K562 (cell line): ENCODE data around the gene DCP1B. TPM values are rescaled to one million over a fixed set of nuclear protein-coding genes. Genes with fewer than 3 reads are reported as not detected.

Source experiments
- ATAC-seq: fragments of 200-7000 bp; cut with Tn5 transposase; 3 replicates; pipeline ENCODE4 v1.9.1; 2020; ENCODE audit warnings: moderate library complexity
- BruUV-seq: library from RNA; stranded (reverse); fragments of 400-500 nt; replicated peaks from 2 replicates; lab custom pipeline; 2021; lab: Mats Ljungman, UMichigan
- CTCF ChIA-PET: fragments of 300-600 bp; formaldehyde crosslinking; extraction: SDS; loops from one replicate; lab custom pipeline; 2021; ENCODE audit warnings: low intra/inter-chr PET ratio; lab: Yijun Ruan, JAX
- POLR2A ChIA-PET: fragments of 300-600, 350-650 bp; sonication (Branson Sonifier 250); formaldehyde crosslinking; extraction: SDS; loops from one replicate; lab custom pipeline; 2021; ENCODE audit warnings: antibody characterized with exemption, inconsistent platforms; lab: Yijun Ruan, JAX
- DNase-seq, 4 experiments: peaks; one replicate each; pipeline versions ENCODE4 v3.0.0 to v3.0.0-alpha.2; 2011 to 2018; ENCODE audit warnings: low spot score in 3 of 4, mixed read lengths in 3 of 4; ENCODE audit errors: extremely low read depth in 1 of 4
- FAIRE-seq: peaks from 2 replicates; lab custom pipeline; 2011; peaks lifted over from hg19 to GRCh38; lab: Jason Lieb, UNC
- H2AFZ ChIP-seq: 2 replicates; pipeline ENCODE4 v1.6.0; 2011; ENCODE audit warnings: low read depth, low read length, control low read depth, inconsistent platforms
- H3K27ac ChIP-seq: fragments of 200-600 bp; 3 replicates; pipeline ENCODE4 v1.8.0; 2011; ENCODE audit warnings: low read depth, mild to moderate bottlenecking, control low read depth, inconsistent platforms, low read length, moderate library complexity, mixed read lengths; ENCODE audit errors: extremely low read depth
- H3K27me3 ChIP-seq, 2 experiments: fragments of 300-600 bp in 1 of 2; 2 replicates in 1 of 2; 3 replicates in 1 of 2; pipeline versions ENCODE4 v1.6.0 to v1.8.0; 2011; ENCODE audit warnings: inconsistent platforms in 2 of 2, low read length in 2 of 2, mild to moderate bottlenecking in 1 of 2, mixed read lengths in 1 of 2, moderate library complexity in 1 of 2; ENCODE audit not compliant: control insufficient read depth in 2 of 2, insufficient read depth in 2 of 2
- H3K36me3 ChIP-seq: fragments of 300-600 bp; 3 replicates; pipeline ENCODE4 v1.8.0; 2011; ENCODE audit warnings: mild to moderate bottlenecking, low read length, inconsistent platforms; ENCODE audit not compliant: control insufficient read depth, insufficient read depth
- H3K4me1 ChIP-seq, 2 experiments: fragments of 200-600 bp in 1 of 2; replicated peaks in 1 of 2; 2 replicates in 1 of 2; 3 replicates in 1 of 2; pipeline versions ENCODE4 v1.5.1 to v1.8.0; 2011; ENCODE audit warnings: inconsistent platforms in 2 of 2, low read length in 2 of 2, mild to moderate bottlenecking in 1 of 2, mixed read lengths in 1 of 2, moderate library complexity in 1 of 2; ENCODE audit not compliant: control insufficient read depth in 2 of 2, insufficient read depth in 2 of 2
- H3K4me2 ChIP-seq: 2 replicates; pipeline ENCODE4 v1.6.1; 2011; ENCODE audit warnings: low read length, control low read depth, inconsistent platforms, mixed read lengths; ENCODE audit not compliant: insufficient read depth
- H3K4me3 ChIP-seq: fragments of 200-600 bp; sonication (generic), shearing (Covaris generic); 2 replicates; pipeline ENCODE4 v1.5.1; 2016; ENCODE audit warnings: control low read depth, inconsistent platforms
- H3K79me2 ChIP-seq: fragments of 200-600 bp; 3 replicates; pipeline ENCODE4 v1.8.0; 2011; ENCODE audit warnings: low read length, inconsistent platforms; ENCODE audit not compliant: control insufficient read depth, insufficient read depth
- H3K9ac ChIP-seq, 2 experiments: 2 replicates each; pipeline versions ENCODE4 v1.6.0 to v1.6.1; 2011; ENCODE audit warnings: low read depth in 2 of 2, low read length in 2 of 2, control low read depth in 1 of 2, inconsistent platforms in 1 of 2, mild to moderate bottlenecking in 1 of 2, mixed read lengths in 1 of 2; ENCODE audit not compliant: insufficient read depth in 1 of 2
- H3K9me1 ChIP-seq: one replicate; pipeline ENCODE4 v1.6.0; 2011; ENCODE audit warnings: inconsistent platforms, mild to moderate bottlenecking, low read length, moderate library complexity; ENCODE audit not compliant: control insufficient read depth, insufficient read depth
- H3K9me3 ChIP-seq: replicated peaks from 2 replicates; pipeline ENCODE4 v1.5.1; 2011; ENCODE audit warnings: low read depth, low read length, inconsistent platforms; ENCODE audit not compliant: control insufficient read depth, insufficient read depth
- H4K20me1 ChIP-seq: replicated peaks from 2 replicates; pipeline ENCODE4 v1.6.1; 2011; ENCODE audit warnings: low read length, inconsistent platforms, mixed read lengths; ENCODE audit not compliant: control insufficient read depth, insufficient read depth
- BRCA1 ChIP-seq, 2 experiments: fragments of 450-650 bp in 1 of 2; sonication (generic) in 1 of 2; formaldehyde crosslinking in 1 of 2; IDR thresholded peaks; 2 replicates each; pipeline versions ENCODE4 v1.5.0 to v1.6.1; 2017 to 2020; ENCODE audit warnings: mild to moderate bottlenecking in 1 of 2, missing genetic modification reagents in 1 of 2
- HES1 ChIP-seq: fragments of 450-650 bp; IDR thresholded peaks from 2 replicates; pipeline ENCODE4 v1.6.1; 2016; ENCODE audit warnings: low read depth, mild to moderate bottlenecking, moderate library complexity
- ILK ChIP-seq: fragments of 450-650 bp; IDR thresholded peaks from 2 replicates; pipeline ENCODE4 v1.6.1; 2016; ENCODE audit warnings: missing genetic modification characterization, low read depth, mild to moderate bottlenecking, missing compliant biosample characterization, moderate library complexity, borderline replicate concordance
- IRF2 ChIP-seq: sonication (generic); formaldehyde crosslinking; IDR thresholded peaks from 2 replicates; pipeline ENCODE4 v1.8.1; 2022; ENCODE audit warnings: mild to moderate bottlenecking, missing genetic modification reagents
- KLF1 ChIP-seq: fragments of 450-650 bp; IDR thresholded peaks from 2 replicates; pipeline ENCODE4 v1.6.1; 2016; ENCODE audit warnings: missing genetic modification characterization, missing compliant biosample characterization
- L3MBTL2 ChIP-seq: fragments of 450-650 bp; IDR thresholded peaks from 2 replicates; pipeline ENCODE4 v1.6.1; 2016; ENCODE audit warnings: mild to moderate bottlenecking, moderate library complexity
- MEF2D ChIP-seq: conservative IDR thresholded peaks from 2 replicates; pipeline ENCODE4 v1.6.1; 2016; ENCODE audit warnings: low read depth, missing genetic modification characterization, missing compliant biosample characterization
- OTX1 ChIP-seq: fragments of 450-650 bp; formaldehyde crosslinking; IDR thresholded peaks from 2 replicates; pipeline ENCODE4 v1.4.0; 2022; ENCODE audit warnings: mild to moderate bottlenecking
- RCOR1 ChIP-seq, 2 experiments: IDR thresholded peaks; 2 replicates each; pipeline ENCODE4 v1.6.1; 2012; ENCODE audit warnings: low read depth in 2 of 2, low read length in 2 of 2, borderline replicate concordance in 1 of 2, improper control_type of control experiment in 1 of 2
- SRSF1 ChIP-seq: fragments of 200-400 bp; formaldehyde crosslinking; IDR thresholded peaks from 2 replicates; pipeline ENCODE4 v1.6.1; 2017; ENCODE audit warnings: mild to moderate bottlenecking, low read depth, low read length, moderate library complexity
- TARDBP ChIP-seq: fragments of 450-650 bp; IDR thresholded peaks from 2 replicates; pipeline ENCODE4 v1.6.1; 2016
- ZNF263 ChIP-seq: sonication (generic); formaldehyde crosslinking; IDR thresholded peaks from 2 replicates; pipeline ENCODE4 v1.8.0; 2022; ENCODE audit warnings: mild to moderate bottlenecking, missing genetic modification reagents, borderline replicate concordance
- ZNF511 ChIP-seq: sonication (generic); formaldehyde crosslinking; IDR thresholded peaks from 2 replicates; pipeline ENCODE4 v1.8.0; 2022; ENCODE audit warnings: mild to moderate bottlenecking, missing genetic modification reagents
- whole genome bisulfite sequencing: fragments of 100-300 bp; shearing (Covaris generic); methylation state at CpG from one replicate; pipeline ENCODE4 v1.1.6; 2016; ENCODE audit warnings: low coverage, mixed read lengths; ENCODE audit not compliant: insufficient coverage; ENCODE audit errors: missing lambda C conversion rate; 5-methylcytosine and 5-hydroxymethylcytosine counted together
- in situ Hi-C: fragments of 300-500 bp; cut with MboI; formaldehyde crosslinking; loops from 4 replicates; pipeline ENCODE4 v1.15.0; 2018; ENCODE audit warnings: inconsistent platforms, mixed read lengths
- intact Hi-C: fragments of 100-400 bp; cut with micrococcal nuclease; formaldehyde crosslinking; loops from 2 replicates; pipeline ENCODE4 v1.14.2; 2022
- polyA plus RNA-seq, 8 experiments: library from polyadenylated mRNA; depleted of rRNA in 4 of 8; stranded (reverse) in 5 of 8; unstranded in 3 of 8; fragments of >200 nt; fragmentation: Nextera tagmentation in 2 of 8; fragmentation: Illumina TruSeq in 1 of 8; extraction: Ambion mirVana in 2 of 8; extraction: Trizol in 1 of 8; gene quantifications; 2 replicates each; pipeline versions ENCODE4 v1.2.1 to v1.2.3, GENCODE V29; 2011 to 2014; ENCODE audit warnings: inconsistent platforms in 1 of 8, missing spikeins in 1 of 8
- total RNA-seq, 7 experiments: library from RNA; depleted of rRNA in 6 of 7; stranded (reverse); fragments of >200 nt in 6 of 7; fragmentation: Illumina TruSeq in 2 of 7; extraction: Trizol in 2 of 7; gene quantifications; 2 replicates each; pipeline versions ENCODE4 v1.2.1 to v1.2.3, GENCODE V29; 2011 to 2021; ENCODE audit warnings: low replicate concordance in 1 of 7

The DCP1B gene
- total and polyA plus RNA-seq, 9 of the 15 experiments (the other 6 are each of a cell fraction or from before 2014, with no cell fraction given) = 0.83 to 7.3 (median 3.4) TPM

GRCh38 chr12:1947081-1947480 is 57.2 kb downstream of the DCP1B start:
- peaks cover 0 to 3% of the 10 kb centered on the region in 2 experiments; a peak in 2 of 5 replicates for H3K4me1 ChIP-seq
- in situ Hi-C loops = no loop called here
- CTCF ChIA-PET = no interaction called here
- H3K9ac ChIP-seq = no peak overlapping the region
- H3K4me3 ChIP-seq = no peak overlapping the region
- no peaks in the 10 kb centered on the region for H3K79me2 ChIP-seq
- H2AFZ ChIP-seq = no peak overlapping the region
- H3K9me1 ChIP-seq = no peaks in the 10 kb centered on the region
- no TSS peak for BruUV-seq
- H3K9me3 ChIP-seq = no peaks in the 10 kb centered on the region
- FAIRE-seq (no peak), ATAC-seq (no peak), DNase-seq (no peak)
- no peak overlapping the region for H3K27ac ChIP-seq
- H3K36me3 ChIP-seq = no peaks in the 10 kb centered on the region
- no peak overlapping the region for H3K4me2 ChIP-seq
- intact Hi-C loops = no loop called here
- H4K20me1 ChIP-seq = no peaks in the 10 kb centered on the region
- POLR2A ChIA-PET = no interaction called here
- H3K27me3 ChIP-seq = no peaks in the 10 kb centered on the region
- TF ChIP-seq BRCA1 (IDR thresholded peaks at IDR 0.05) = no peak
- TF ChIP-seq BRCA1 (CRISPR knock-in tag; IDR thresholded peaks at IDR 0.05) = no peak
- no peak for TF ChIP-seq L3MBTL2
- TF ChIP-seq ILK (tag) = no peak
- no peak for TF ChIP-seq RCOR1 (IDR thresholded peaks at IDR 0.05; ENCODE audit: borderline replicate concordance in 1 of 2, low read depth in 2 of 2, low read length in 2 of 2)
- TF ChIP-seq TARDBP = no peak
- no peak for TF ChIP-seq SRSF1
- no peak for TF ChIP-seq ZNF263 (CRISPR knock-in tag)
- no peak for TF ChIP-seq OTX1 (CRISPR knock-in tag)
- no peak for TF ChIP-seq MEF2D (tag)
- no peak for TF ChIP-seq ZNF511 (CRISPR knock-in tag)
- no peak for TF ChIP-seq HES1
- no peak for TF ChIP-seq IRF2 (CRISPR knock-in tag)
- TF ChIP-seq KLF1 (tag) = no peak
- 23% methylated on average over 1 of the region's 1 CpG for WGBS
